HCT116 (cell line): Measurements from ENCODE around the gene PLAC9. TPM values are rescaled to one million over a fixed set of nuclear protein-coding genes. Genes with fewer than 3 reads are reported as not detected.

Experiments used
- ATAC-seq: fragments of 200-7000 bp; cut with Tn5 transposase; 2 replicates; pipeline ENCODE4 v1.9.1; 2020; ENCODE audit warnings: mild to moderate bottlenecking, moderate library complexity
- BruUV-seq: library from RNA; stranded (reverse); fragments of 400-500 nt; replicated peaks from 2 replicates; lab custom pipeline; 2021; lab: Mats Ljungman, UMichigan
- CTCF ChIA-PET: fragments of 300-600 bp; sonication (Branson Sonifier 250); formaldehyde crosslinking; loops from one replicate; lab custom pipeline; 2021; ENCODE audit warnings: antibody characterized with exemption; lab: Charles Lee
- POLR2A ChIA-PET: fragments of 300-600, 350-600 bp; sonication (Branson Sonifier 250); formaldehyde crosslinking; loops from one replicate; lab custom pipeline; 2021; ENCODE audit warnings: antibody characterized with exemption; lab: Charles Lee
- RAD21 ChIA-PET, 2 experiments: fragments of 300-600 bp; sonication (Branson Sonifier 250); formaldehyde crosslinking; loops; one replicate each; lab custom pipeline; 2023; ENCODE audit warnings: low total read pairs in 2 of 2; ENCODE audit not compliant: uncharacterized antibody in 2 of 2, unreplicated experiment in 2 of 2, low non-redundant PET in 1 of 2; lab: Charles Lee
- DNase-seq: peaks from one replicate; pipeline ENCODE4 v3.0.0-alpha.2; 2010; ENCODE audit warnings: low read depth, low spot score
- H2AFZ ChIP-seq: fragments of 200-600 bp; shearing (Covaris generic), sonication (generic); 2 replicates; pipeline ENCODE4 v1.6.1; 2017; ENCODE audit warnings: low read depth, mixed run types, mixed read lengths, antibody characterized with exemption, low read length; ENCODE audit not compliant: poor library complexity, severe bottlenecking
- H3K27ac ChIP-seq: 2 replicates; pipeline ENCODE4 v1.5.1; 2012; ENCODE audit warnings: low read depth, low read length
- H3K27me3 ChIP-seq: fragments of 200-600 bp; sonication (generic); 2 replicates; pipeline ENCODE4 v1.6.1; 2016; ENCODE audit warnings: mixed run types, low read length, mixed read lengths; ENCODE audit not compliant: insufficient read depth
- H3K36me3 ChIP-seq, 2 experiments: fragments of 200-500 bp in 1 of 2; fragments of 200-600 bp in 1 of 2; sonication (Bioruptor generic) in 1 of 2; sonication (generic) in 1 of 2; 2 replicates each; pipeline versions ENCODE4 v1.5.1 to v1.6.1; 2014 to 2016; ENCODE audit warnings: low read length in 2 of 2, inconsistent platforms in 1 of 2, mixed read lengths in 1 of 2, mixed run types in 1 of 2; ENCODE audit not compliant: insufficient read depth in 2 of 2, control insufficient read depth in 1 of 2
- H3K4me1 ChIP-seq, 2 experiments: fragments of 200-600 bp in 1 of 2; sonication (generic) in 1 of 2; 2 replicates each; pipeline versions ENCODE4 v1.5.1 to v1.6.1; 2012 to 2017; ENCODE audit warnings: low read length in 2 of 2, inconsistent platforms in 1 of 2, mild to moderate bottlenecking in 1 of 2, mixed read lengths in 1 of 2, mixed run types in 1 of 2, moderate library complexity in 1 of 2; ENCODE audit not compliant: insufficient read depth in 2 of 2, control insufficient read depth in 1 of 2
- H3K4me2 ChIP-seq: fragments of 200-600 bp; sonication (generic); 2 replicates; pipeline ENCODE4 v1.6.1; 2017; ENCODE audit warnings: mixed run types, low read length, mixed read lengths
- H3K4me3 ChIP-seq, 2 experiments: fragments of 200-600 bp in 1 of 2; sonication (generic) in 1 of 2; replicated peaks in 1 of 2; 2 replicates each; pipeline ENCODE4 v1.5.1; 2011 to 2016; ENCODE audit warnings: low read length in 2 of 2, control low read depth in 1 of 2, low read depth in 1 of 2, mild to moderate bottlenecking in 1 of 2, mixed read lengths in 1 of 2, mixed run types in 1 of 2
- H3K79me2 ChIP-seq: fragments of 200-600 bp; sonication (generic); 2 replicates; pipeline ENCODE4 v1.6.1; 2017; ENCODE audit warnings: mild to moderate bottlenecking, mixed run types, low read length, moderate library complexity, mixed read lengths; ENCODE audit not compliant: insufficient read depth
- H3K9ac ChIP-seq: fragments of 200-600 bp; sonication (generic); 2 replicates; pipeline ENCODE4 v1.6.1; 2016; ENCODE audit warnings: low read length, mixed read lengths
- H3K9me2 ChIP-seq: fragments of 200-600 bp; sonication (generic), shearing (Covaris generic); 2 replicates; pipeline ENCODE4 v1.6.1; 2017; ENCODE audit warnings: mixed run types, mild to moderate bottlenecking, moderate library complexity; ENCODE audit not compliant: insufficient read depth
- H3K9me3 ChIP-seq, 2 experiments: fragments of 200-500 bp in 1 of 2; fragments of 200-600 bp in 1 of 2; sonication (Bioruptor generic) in 1 of 2; sonication (generic) in 1 of 2; 2 replicates each; pipeline ENCODE4 v1.6.1; 2014 to 2017; ENCODE audit warnings: low read length in 2 of 2, mixed read lengths in 2 of 2, inconsistent platforms in 1 of 2, low read depth in 1 of 2, mild to moderate bottlenecking in 1 of 2, mixed run types in 1 of 2, moderate library complexity in 1 of 2; ENCODE audit not compliant: control insufficient read depth in 1 of 2, insufficient read depth in 1 of 2
- H4K20me1 ChIP-seq: fragments of 200-600 bp; sonication (generic), shearing (Covaris generic); 2 replicates; pipeline ENCODE4 v1.6.1; 2017; ENCODE audit warnings: mixed run types, mild to moderate bottlenecking, moderate library complexity; ENCODE audit not compliant: insufficient read depth
- EGR1 ChIP-seq: IDR thresholded peaks from 2 replicates; pipeline ENCODE4 v1.6.1; 2012; ENCODE audit warnings: low read depth
- ELF1 ChIP-seq: IDR thresholded peaks from 2 replicates; pipeline ENCODE4 v1.6.1; 2012; ENCODE audit warnings: low read depth, borderline replicate concordance
- FOSL1 ChIP-seq: IDR thresholded peaks from 2 replicates; pipeline ENCODE4 v1.6.1; 2012; ENCODE audit warnings: low read depth
- POLR2A ChIP-seq: IDR thresholded peaks from 2 replicates; pipeline ENCODE4 v1.7.0; 2011; ENCODE audit warnings: borderline replicate concordance; ENCODE audit not compliant: insufficient read depth, insufficient read length; ENCODE audit errors: extremely low read depth
- POLR2AphosphoS5 ChIP-seq: IDR thresholded peaks from 2 replicates; pipeline ENCODE4 v1.6.1; 2011; ENCODE audit warnings: mild to moderate bottlenecking, low read depth, low read length, moderate library complexity
- SIN3A ChIP-seq: IDR thresholded peaks from 2 replicates; pipeline ENCODE4 v1.6.1; 2012; ENCODE audit warnings: low read depth
- TCF7L2 ChIP-seq: IDR thresholded peaks from 2 replicates; pipeline ENCODE4 v1.7.0; 2011; ENCODE audit warnings: borderline replicate concordance, inconsistent platforms; ENCODE audit not compliant: insufficient read depth, insufficient read length; ENCODE audit errors: extremely low read depth
- YY1 ChIP-seq: IDR thresholded peaks from 2 replicates; pipeline ENCODE4 v1.6.1; 2011; ENCODE audit warnings: low read length, low read depth, moderate library complexity, mild to moderate bottlenecking; ENCODE audit not compliant: insufficient replicate concordance; ENCODE audit errors: extremely low read depth
- ZFX ChIP-seq: fragments of 450-650 bp; IDR thresholded peaks from 2 replicates; pipeline ENCODE4 v1.6.1; 2017
- ZNF274 ChIP-seq: fragments of 200-500 bp; sonication (Bioruptor generic); IDR thresholded peaks from 2 replicates; pipeline ENCODE4 v1.6.1; 2014; ENCODE audit warnings: mild to moderate bottlenecking, low read depth, low read length, inconsistent platforms
- intact Hi-C: fragments of 100-400 bp; cut with micrococcal nuclease; formaldehyde crosslinking; loops from 2 replicates; pipeline ENCODE4 v1.10.0; 2022
- total RNA-seq: library from RNA; stranded (reverse); gene quantifications from one replicate; pipeline ENCODE4 v1.2.1, GENCODE V29; 2021; ENCODE audit not compliant: unreplicated experiment
- TF ChIP-seq, protein P1 (sequence below), 3 experiments: fragments of 200-600 bp in 1 of 3; sonication (generic) in 1 of 3; IDR thresholded peaks in 2 of 3; conservative IDR thresholded peaks in 1 of 3; 2 replicates each; pipeline ENCODE4 v1.5.1; 2012 to 2017; ENCODE audit warnings: low read depth in 2 of 3, low read length in 2 of 3, antibody characterized with exemption in 1 of 3, borderline replicate concordance in 1 of 3, control low read depth in 1 of 3, mild to moderate bottlenecking in 1 of 3, mixed read lengths in 1 of 3, mixed run types in 1 of 3, moderate library complexity in 1 of 3; ENCODE audit not compliant: insufficient read depth in 1 of 3
- TF ChIP-seq, protein P2 (sequence below): IDR thresholded peaks from 2 replicates; pipeline ENCODE4 v1.6.1; 2012; ENCODE audit warnings: low read depth

The PLAC9 gene
- total RNA-seq, 1 experiment from 2014 or later: not detected

DNA sequence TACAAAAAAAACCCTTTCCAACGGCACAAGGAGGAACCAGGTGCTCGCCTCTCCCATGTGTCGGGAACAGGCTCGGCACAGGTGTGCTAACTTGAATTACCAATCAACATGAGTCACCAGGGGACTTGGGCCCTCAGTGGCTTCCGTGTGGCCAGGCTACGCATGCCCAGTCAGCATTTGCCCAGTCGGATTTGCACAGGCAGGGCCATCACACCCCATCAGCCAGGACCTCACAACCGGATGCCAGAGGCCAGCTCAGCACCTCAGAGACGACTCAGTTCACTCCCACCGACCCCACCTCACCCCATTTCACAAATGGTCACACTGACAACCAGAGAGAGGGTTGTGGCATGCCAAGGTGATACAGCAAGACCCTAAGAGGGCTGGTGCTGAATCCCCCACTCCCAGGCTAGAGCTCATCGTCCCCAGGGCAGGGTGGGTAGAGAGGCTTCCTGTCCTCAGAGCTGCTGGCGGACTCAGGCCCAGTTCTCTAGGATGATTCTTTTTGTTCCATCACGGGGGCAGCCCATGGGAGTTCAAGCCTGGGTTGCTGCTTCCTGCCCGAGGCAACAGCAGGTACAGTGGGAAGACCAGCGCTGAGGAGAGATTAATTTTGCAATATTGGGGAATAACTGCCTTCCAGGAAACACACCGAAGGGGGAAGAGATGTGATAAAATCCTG is 59.2 kb downstream of the PLAC9 start:
- BruUV-seq: no TSS peak
- ATAC-seq (no peak), DNase-seq (no peak)
- no peak overlapping the region for H3K4me3 ChIP-seq
- no peak overlapping the region for H2AFZ ChIP-seq
- peaks cover 3 to 6% of the 10 kb centered on the region in 2 experiments; a peak in 1 of 4 replicates for H3K9me3 ChIP-seq
- H3K4me2 ChIP-seq: no peak overlapping the region
- peaks cover 22 to 70% of the 10 kb centered on the region in 2 experiments for H3K4me1 ChIP-seq
- H3K27me3 ChIP-seq: no peaks in the 10 kb centered on the region
- intact Hi-C loops: no loop called here
- no peak for TF ChIP-seq YY1
- no peak for TF ChIP-seq ZNF274
- no peak for TF ChIP-seq POLR2AphosphoS5
- no peak for TF ChIP-seq FOSL1
- TF ChIP-seq ELF1: no peak
- TF ChIP-seq SIN3A: no peak
- CTCF ChIA-PET: no interaction called here
- POLR2A ChIA-PET: interaction anchor here (0.6 kb wide), 1 partner anchor 11 kb away, joined by 4 read pairs; no protein-coding TSS in a partner anchor
- H3K9me2 ChIP-seq: no peaks in the 10 kb centered on the region
- RAD21 ChIA-PET: no interaction called here
- no peak overlapping the region for H3K27ac ChIP-seq
- H4K20me1 ChIP-seq: peaks cover 12% of the 10 kb centered on the region; the same call in 1 of the 2 replicates
- H3K79me2 ChIP-seq: peaks cover 100% of the 10 kb centered on the region
- peaks cover 0 to 21% of the 10 kb centered on the region in 2 experiments; a peak in 1 of 4 replicates for H3K36me3 ChIP-seq
- no peak overlapping the region for H3K9ac ChIP-seq

DNA sequence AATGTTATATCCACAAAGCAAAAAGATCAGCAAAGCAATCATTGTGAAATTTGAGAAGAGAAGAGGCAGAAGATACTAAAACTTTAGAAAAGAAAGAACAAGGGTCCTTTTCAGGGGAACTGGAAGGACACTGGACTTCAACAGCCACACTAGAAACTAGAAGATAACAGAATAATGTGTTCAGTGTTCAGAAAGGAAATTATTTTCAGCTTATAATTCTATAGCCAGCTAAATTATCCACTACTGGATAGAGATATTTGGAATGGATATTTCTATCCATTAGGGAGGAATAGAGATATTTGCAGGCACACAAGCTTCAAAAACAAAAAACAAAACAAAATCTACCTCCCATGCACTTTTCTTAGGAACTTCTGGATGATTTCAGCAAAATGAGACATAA is 60.0 kb downstream of the PLAC9 start:
- Histone ChIP-seq H3K36me3 (peaks cover 0 to 21% of the 10 kb centered on the region in 2 experiments; a peak in 1 of 4 replicates), H3K4me2 (no peak overlapping the region), H3K9me2 (no peaks in the 10 kb centered on the region), H3K4me3 (no peak overlapping the region), H3K9ac (no peak overlapping the region), H2AFZ (no peak overlapping the region), H4K20me1 (peaks cover 11% of the 10 kb centered on the region; the same call in 1 of the 2 replicates), H3K27me3 (no peaks in the 10 kb centered on the region), H3K79me2 (peaks cover 100% of the 10 kb centered on the region), H3K4me1 (peaks cover 30 to 73% of the 10 kb centered on the region in 2 experiments), H3K9me3 (peaks cover 3 to 6% of the 10 kb centered on the region in 2 experiments; a peak in 1 of 4 replicates), H3K27ac (no peak overlapping the region)
- DNase-seq (no peak), ATAC-seq (no peak)
- CTCF ChIA-PET: no interaction called here
- no TSS peak for BruUV-seq
- intact Hi-C loops: no loop called here
- POLR2A ChIA-PET: no interaction called here
- RAD21 ChIA-PET: no interaction called here
- TF ChIP-seq ZFX: no peak
- TF ChIP-seq, protein P1, sequence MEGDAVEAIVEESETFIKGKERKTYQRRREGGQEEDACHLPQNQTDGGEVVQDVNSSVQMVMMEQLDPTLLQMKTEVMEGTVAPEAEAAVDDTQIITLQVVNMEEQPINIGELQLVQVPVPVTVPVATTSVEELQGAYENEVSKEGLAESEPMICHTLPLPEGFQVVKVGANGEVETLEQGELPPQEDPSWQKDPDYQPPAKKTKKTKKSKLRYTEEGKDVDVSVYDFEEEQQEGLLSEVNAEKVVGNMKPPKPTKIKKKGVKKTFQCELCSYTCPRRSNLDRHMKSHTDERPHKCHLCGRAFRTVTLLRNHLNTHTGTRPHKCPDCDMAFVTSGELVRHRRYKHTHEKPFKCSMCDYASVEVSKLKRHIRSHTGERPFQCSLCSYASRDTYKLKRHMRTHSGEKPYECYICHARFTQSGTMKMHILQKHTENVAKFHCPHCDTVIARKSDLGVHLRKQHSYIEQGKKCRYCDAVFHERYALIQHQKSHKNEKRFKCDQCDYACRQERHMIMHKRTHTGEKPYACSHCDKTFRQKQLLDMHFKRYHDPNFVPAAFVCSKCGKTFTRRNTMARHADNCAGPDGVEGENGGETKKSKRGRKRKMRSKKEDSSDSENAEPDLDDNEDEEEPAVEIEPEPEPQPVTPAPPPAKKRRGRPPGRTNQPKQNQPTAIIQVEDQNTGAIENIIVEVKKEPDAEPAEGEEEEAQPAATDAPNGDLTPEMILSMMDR (IDR thresholded peaks at IDR 0.05 in 2 of 3, conservative IDR thresholded peaks at IDR 0.05 in 1 of 3; ENCODE audit: borderline replicate concordance in 1 of 3, insufficient read depth in 1 of 3, low read depth in 2 of 3, low read length in 2 of 3): no peak
- no peak for TF ChIP-seq POLR2A
- TF ChIP-seq YY1: no peak
- TF ChIP-seq EGR1: no peak
- TF ChIP-seq TCF7L2: no peak
- TF ChIP-seq POLR2AphosphoS5: no peak
- TF ChIP-seq, protein P2, sequence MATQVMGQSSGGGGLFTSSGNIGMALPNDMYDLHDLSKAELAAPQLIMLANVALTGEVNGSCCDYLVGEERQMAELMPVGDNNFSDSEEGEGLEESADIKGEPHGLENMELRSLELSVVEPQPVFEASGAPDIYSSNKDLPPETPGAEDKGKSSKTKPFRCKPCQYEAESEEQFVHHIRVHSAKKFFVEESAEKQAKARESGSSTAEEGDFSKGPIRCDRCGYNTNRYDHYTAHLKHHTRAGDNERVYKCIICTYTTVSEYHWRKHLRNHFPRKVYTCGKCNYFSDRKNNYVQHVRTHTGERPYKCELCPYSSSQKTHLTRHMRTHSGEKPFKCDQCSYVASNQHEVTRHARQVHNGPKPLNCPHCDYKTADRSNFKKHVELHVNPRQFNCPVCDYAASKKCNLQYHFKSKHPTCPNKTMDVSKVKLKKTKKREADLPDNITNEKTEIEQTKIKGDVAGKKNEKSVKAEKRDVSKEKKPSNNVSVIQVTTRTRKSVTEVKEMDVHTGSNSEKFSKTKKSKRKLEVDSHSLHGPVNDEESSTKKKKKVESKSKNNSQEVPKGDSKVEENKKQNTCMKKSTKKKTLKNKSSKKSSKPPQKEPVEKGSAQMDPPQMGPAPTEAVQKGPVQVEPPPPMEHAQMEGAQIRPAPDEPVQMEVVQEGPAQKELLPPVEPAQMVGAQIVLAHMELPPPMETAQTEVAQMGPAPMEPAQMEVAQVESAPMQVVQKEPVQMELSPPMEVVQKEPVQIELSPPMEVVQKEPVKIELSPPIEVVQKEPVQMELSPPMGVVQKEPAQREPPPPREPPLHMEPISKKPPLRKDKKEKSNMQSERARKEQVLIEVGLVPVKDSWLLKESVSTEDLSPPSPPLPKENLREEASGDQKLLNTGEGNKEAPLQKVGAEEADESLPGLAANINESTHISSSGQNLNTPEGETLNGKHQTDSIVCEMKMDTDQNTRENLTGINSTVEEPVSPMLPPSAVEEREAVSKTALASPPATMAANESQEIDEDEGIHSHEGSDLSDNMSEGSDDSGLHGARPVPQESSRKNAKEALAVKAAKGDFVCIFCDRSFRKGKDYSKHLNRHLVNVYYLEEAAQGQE: no peak
